ENCODE measurements around the gene SYP.
"Not testable (repeated sequence)": the region's sequence is repeated elsewhere in the genome, so short reads cannot be mapped to it uniquely, and the experiment has no call there.

SYP gene

DNA sequence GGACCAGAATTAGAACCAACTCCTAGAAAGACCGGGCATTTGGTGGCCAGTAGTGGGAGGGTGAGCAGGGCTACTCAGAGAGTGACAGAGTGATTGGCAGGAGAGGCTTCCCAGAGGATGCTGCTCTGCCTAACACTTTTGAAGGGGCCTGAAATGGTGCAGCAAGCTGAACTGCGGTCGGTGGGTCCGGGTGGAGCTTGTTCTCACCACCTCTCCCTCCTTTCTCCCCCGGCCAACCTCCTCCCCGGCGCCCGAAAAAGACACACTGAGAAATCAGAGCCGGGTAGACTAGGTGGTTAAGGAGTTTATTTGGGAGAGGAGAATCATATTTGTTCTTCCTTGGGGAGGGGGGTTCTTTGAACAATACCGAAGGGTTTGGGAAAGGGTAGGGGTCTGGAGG lies 12.5 kb downstream of the SYP start:
- DNase-seq: no peak

GRCh38 chrX:49187028-49187394 lies 13.0 kb downstream of the SYP start:
- DNase-seq: no peak

DNA sequence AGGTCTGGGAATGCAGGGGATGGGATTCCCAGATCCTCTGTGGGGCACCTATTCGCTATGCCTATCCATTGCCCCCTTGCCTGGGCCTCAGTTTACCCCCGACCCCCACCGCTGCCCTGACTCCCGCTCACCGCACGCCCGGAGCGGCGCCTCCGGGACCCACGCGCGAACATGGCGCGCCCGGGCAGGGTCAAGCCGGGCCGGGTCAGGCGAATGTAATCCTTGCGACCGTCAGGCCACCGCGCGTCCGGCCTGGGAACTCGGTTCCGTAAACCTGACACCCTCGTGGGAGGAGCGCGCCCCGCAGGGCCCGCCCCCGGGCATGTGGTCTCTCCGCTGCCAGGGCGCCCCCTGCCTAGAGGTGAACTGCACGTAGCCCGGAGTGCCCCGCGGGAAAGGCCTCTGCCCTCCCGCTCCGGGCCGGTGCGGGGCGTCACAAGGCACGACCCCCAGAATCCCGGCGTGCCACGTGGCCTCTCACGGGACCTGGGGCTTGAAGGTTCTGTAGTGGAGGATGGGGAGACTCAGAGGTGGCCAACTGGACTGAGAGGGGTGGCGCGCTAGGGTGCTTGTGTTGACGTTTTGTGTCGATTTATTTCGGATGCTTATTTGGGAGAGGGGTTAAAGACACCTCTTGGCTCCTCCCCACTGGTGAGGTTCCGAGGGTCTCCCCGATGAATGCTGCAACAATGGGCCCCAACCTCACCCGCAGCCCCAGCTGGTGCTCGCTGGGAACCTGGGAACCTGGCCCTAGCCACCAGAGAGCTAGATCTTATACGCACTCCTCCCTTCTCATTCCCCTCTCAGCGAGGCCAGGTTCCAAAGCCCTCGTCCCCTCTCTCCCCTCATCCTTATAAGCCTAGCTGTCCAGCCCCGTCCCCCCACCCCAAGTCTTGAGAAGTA lies 13.6 kb downstream of the SYP start, which contains the start of gene PRICKLE3:
Gene PRICKLE3, minus strand, starts transcription at position 249 of the 903 bp plus-strand sequence. Its CDS starts 76 bp downstream, at position 173.
- peak; percentile 75 to 79 for DNase-seq

DNA sequence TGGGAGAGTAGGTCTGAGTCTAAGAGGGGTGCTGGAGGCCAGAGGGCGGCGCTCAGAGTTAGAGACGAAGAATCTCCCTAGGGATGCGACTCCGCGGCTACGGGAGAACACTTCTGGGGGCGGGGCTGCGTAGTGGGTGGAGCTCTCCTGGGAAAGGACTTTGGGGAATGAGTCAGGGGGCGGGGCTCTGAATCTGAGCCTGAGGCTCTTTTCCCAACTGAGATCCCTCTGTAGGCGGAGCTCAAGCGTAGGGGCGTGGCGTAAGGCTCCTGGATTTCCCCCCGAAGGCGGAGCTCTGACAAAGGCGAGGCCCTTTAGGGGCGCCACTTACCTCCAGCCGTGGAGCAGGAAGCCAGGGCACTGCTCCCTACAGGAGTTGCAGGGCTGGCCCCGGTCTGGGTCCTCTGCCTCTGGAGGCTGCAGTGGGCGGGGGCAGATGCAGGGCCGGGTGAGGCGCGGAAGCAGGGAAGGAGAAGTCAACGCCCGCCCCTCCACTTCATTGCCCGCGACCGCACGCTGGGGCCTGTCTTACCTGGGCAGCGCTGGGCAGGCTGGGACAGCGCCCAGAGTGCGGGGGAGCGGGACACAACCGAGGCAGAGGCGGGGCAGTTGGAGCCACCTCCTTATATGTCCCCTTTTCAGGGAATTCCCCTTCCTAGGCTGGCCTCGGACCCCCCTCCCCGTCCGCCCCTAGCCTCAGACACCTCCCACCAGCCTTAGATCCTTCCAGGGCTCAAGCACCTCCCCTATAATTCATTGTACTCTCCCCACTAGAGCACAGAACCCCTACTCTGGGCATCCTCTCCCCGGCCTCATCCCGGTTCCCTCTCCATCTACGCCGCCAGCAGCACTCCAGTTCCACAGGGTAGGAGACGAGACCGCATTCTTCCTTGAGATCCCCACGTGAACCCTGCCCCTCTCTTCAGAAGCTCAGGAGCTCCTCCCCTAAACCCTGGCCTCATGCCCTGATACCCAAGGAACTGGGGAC lies 15.4 kb downstream of the SYP start:
- DNase-seq: peak; percentile 33 to 39

DNA sequence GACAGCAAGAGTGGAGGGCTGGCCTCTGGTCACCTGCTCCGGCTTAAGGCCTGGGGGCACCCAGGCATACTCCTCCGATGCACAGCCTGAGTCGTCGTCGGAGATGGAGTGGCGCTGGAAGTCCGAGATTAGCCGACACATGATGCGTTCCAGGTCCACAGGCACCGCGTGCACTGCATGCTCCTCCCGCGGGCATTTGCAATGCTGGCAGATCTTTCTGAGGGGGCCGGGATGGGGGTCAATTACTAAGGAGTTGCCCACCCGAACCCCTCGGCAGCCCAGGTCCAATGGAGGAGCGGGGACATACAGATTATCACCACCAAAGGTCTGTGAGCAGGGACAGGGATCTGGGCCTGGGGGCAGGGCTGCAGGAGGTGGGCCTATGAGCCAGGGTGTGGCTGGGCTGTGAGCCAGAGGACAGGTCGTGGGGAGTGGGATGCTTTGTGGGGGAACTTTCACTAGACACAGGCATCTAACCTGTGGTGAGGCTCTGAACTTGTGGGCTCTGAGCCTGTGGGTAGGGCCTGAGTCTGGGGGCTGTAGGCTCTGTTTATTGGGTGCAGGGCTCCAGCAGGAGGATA lies 16.2 kb downstream of the SYP start:
- DNase-seq: no peak

- DNase-seq: no peak
These were observed 20.6 kb downstream of the SYP start for GRCh38 chrX:49179358-49179757.

GRCh38 chrX:49178537-49178936 lies 21.5 kb downstream of the SYP start:
- no peak for DNase-seq

DNA sequence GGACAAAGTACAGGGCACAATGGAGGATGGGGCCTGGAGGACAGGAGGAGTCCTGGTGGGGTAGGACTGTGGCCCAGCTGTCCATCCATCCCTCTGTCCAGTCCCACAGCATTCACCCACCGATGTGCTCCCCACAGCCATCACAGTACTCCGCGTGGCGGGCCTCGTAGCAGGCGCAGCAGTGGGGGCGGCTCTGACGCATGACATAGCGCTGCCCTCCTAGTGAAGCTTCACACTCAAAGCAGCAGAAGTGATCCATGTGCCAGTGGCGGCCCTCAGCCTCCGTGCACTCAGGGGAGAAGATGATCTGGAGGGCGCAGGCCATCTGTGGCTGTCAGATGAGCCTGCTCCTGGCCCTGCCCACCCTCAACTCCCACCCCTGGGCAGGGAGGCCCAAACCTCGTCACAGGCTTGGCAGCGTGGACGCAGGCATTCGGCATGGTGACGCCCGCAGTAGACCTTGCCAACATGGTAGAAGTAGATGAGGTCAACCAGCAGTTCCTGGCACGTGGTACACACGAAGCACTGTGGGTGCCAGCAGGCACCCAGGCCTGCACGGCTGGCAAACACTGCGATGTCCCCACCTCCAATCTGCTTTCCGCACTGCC lies 22.0 kb downstream of the SYP start:
- DNase-seq: no peak

GRCh38 chrX:49177338-49177833 lies 22.6 kb downstream of the SYP start:
- peak; percentile 31 to 35 for DNase-seq

DNA sequence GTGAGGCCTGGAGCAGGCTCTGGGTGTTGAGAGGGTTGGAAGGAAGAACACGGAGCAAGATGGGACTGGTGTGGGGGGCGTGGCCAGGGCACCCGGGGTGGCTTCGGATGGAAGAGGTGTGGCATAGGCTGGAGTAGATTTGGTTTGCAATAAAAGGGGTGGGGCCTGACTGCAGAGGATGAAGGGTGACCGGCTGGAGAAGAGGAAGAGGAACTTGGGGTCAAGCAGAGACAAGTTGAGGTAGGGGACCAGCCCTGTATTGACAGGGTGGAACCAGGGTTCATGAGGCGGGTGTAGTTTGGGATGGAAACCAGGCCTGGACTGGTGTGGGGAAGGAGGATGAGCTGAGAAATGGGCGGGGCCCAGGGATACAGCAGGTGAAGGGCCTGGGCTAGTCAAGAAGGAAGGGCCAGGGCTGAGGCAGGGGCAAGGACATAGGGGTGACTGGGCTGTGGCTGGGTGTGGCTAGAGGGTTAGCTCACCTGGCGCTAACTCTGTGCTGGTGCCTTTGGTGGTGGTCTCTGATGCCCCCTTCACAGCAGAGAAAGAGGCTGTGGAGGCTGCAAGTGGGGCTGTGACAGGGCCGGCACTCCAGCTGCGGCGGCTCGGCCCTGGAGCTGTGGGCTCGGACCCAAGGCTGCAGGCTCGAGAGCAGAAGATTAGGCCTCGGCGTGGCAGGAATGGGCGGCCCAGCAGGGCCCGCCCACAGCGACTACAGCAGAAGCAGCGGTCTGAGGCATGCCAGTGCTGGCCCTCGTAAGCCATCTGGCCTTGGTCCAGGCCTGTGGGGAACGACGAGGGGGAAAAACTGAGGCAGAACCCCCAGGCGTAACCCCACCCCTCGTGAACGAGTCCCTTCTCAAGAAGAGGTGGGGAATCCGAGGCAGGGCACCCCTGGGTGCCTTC lies 23.3 kb downstream of the SYP start:
- DNase-seq: peak in 1 of 2 donors; percentile 56

DNA sequence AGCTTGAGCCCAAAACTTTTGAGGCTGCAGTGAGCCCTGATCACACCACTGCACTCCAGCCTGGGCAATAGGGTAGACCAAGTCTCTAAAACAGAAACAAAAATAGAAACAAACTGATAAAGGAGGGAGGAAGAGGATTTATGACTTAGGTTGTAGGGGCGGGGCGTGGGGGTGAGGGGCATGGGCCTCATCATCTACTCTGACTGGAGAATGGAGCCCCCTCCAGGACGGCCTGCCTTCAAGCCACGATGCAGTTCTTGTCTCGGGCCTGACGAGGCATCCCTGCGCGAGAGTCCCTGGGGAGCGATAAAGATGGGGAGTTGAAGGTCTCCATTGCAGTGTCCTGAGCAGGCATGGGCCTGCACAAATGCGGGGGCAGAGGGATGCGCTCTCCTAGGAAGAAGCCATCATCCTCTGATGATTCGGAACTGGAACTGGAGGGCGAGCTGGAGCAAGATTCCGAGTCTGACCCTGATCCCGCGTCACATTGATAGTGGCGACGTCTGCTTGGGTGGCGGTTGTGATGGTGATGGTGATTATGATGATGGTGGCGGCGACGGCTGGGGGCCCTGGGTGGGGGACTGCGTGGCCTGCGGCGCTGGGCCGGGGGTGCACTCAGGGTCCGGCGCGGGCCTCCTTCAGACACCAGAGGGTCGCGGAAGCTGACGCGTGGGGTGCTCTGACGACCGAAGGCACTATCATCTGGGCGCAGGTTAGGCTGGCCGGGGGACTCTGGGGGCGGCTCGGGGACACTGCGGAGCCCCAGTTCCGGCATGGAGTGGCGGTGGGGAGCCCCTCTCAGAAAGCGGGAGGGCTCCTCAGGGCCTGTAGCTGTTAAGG lies 24.3 kb downstream of the SYP start:
- no peak for DNase-seq

GRCh38 chrX:49174723-49175122 lies 25.3 kb downstream of the SYP start:
- DNase-seq: no peak

DNA sequence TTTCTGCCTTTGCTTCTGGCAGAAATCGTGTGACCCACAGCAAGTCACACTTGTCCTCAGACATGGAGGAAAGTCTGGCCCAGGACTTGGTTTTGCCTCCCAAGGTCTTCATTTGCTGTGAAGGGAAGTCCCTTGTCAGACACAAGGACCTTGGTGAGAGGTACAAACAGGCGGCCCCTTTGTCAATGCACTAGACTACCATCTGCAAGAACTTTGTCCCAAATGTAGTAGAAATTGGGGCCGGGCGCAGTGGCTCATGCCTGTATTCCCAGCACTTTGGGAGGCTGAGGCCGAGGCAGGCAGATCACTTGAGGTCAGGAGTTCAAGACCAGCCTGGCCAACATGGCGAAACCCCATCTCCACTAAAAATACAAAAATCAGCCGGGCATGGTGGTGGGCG lies 26.4 kb downstream of the SYP start:
- DNase-seq: not testable (repeated sequence)

- DNase-seq: peak; percentile 76 to 80
These were observed 27.7 kb downstream of the SYP start for GRCh38 chrX:49172280-49172780.

DNA sequence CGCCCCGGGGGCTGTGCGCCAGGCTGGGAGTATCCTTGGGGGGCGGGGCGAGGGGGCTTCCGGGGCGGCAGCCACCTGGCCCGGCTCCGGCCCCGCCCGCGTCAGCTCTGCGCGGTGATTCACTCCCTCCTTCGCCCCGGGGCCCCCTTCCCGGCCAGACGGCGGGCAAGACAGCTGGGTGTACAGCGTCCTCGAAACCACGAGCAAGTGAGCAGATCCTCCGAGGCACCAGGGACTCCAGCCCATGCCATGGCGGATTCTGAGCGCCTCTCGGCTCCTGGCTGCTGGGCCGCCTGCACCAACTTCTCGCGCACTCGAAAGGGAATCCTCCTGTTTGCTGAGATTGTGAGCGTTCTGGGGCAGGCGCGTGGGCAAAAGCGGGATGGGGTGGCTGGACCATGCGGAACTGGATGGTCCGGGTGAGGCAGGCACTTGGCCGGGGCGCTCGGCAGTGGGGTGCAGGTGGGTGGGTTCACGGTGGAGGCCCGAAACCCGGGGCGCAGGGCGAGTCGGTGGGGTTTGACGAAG lies 28.2 kb downstream of the SYP start, which contains the start of gene PLP2:
Gene PLP2, plus strand, starts transcription at position 147 of the 528 bp plus-strand sequence. Its CDS starts 103 bp downstream, at position 250.
- peak; percentile 69 to 72 for DNase-seq

- no peak for DNase-seq
These were observed 32.3 kb downstream of the SYP start for GRCh38 chrX:49167740-49168108.

DNA sequence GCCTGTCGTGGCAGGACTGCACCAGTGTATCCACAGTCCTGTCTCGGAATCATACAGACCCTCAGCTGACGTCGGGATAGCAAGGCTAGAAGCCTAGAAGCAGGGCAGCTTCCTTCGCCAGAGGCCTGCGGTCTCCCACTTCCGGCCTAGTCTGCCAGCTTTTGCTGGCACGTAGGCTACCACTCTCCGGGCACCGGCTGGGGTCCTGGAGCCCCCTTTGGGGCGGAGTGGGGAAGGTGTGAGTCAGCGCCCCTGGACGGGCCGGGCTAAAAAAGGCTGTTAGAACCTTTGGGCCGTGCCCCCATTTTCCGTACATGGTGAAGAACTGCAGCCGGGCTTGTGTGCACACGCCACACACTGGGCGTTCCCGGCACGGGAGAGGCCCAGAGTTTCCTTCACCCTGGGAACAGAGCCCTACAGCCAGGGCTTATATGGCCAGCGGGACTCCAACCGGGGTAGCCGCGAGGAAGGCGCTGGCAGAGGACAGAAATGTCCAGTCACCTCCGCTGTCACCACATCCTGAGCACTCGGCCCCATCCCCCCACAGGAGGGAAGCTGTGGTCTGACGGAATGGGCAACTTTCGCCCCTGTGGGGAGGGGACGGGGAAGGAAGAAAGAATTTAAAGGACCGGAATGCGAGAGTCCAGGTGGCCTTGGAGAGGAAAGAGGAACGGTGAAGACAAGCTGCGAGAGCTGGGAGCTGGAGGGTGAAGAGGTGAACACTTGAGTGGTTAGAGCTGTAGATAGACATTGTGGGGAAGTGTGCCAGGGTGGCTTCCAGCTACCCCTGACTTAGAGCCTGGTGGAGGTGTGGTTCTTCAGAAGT lies 32.9 kb downstream of the SYP start:
- peak; percentile 72 to 79 for DNase-seq

Data from CD4-positive, alpha-beta T cell treated with Interleukin-1 beta for 1 hour (primary cell).